CD14-positive monocyte (primary cell): ENCODE results near the gene TMEM178B. TPM values are rescaled to one million over a fixed set of nuclear protein-coding genes. Genes with fewer than 3 reads are reported as not detected.

Source experiments
- DNase-seq, 3 donors: peaks; one replicate each; pipeline ENCODE4 v3.0.0-alpha.2; 2011 to 2022
- H2AFZ ChIP-seq: 2 replicates; pipeline ENCODE4 v1.6.0; 2012; ENCODE audit warnings: mild to moderate bottlenecking, low read depth, low read length, inconsistent platforms; ENCODE audit not compliant: insufficient read depth, poor library complexity, severe bottlenecking
- H3K27ac ChIP-seq, 2 donors: 1 replicate in 1 of 2; 2 replicates in 1 of 2; pipeline ENCODE4 v1.5.1; 2012 to 2013; ENCODE audit warnings: low read length in 2 of 2, control low read depth in 1 of 2, inconsistent platforms in 1 of 2, low read depth in 1 of 2, mild to moderate bottlenecking in 1 of 2
- H3K27me3 ChIP-seq, 2 donors: one replicate each; pipeline versions ENCODE4 v1.6.0 to v1.6.1; 2011 to 2013; ENCODE audit warnings: low read length in 2 of 2; ENCODE audit not compliant: control insufficient read depth in 2 of 2, insufficient read depth in 2 of 2
- H3K36me3 ChIP-seq, 2 donors: replicated peaks in 1 of 2; 1 replicate in 1 of 2; 2 replicates in 1 of 2; pipeline versions ENCODE4 v1.5.1 to v1.6.1; 2012 to 2013; ENCODE audit warnings: low read length in 2 of 2, control low read depth in 1 of 2, inconsistent platforms in 1 of 2, mild to moderate bottlenecking in 1 of 2; ENCODE audit not compliant: insufficient read depth in 2 of 2, control insufficient read depth in 1 of 2
- H3K4me1 ChIP-seq, 2 donors: 1 replicate in 1 of 2; 2 replicates in 1 of 2; pipeline versions ENCODE4 v1.5.1 to v1.6.1; 2012 to 2013; ENCODE audit warnings: low read length in 2 of 2, control low read depth in 1 of 2, inconsistent platforms in 1 of 2, mild to moderate bottlenecking in 1 of 2, moderate library complexity in 1 of 2; ENCODE audit not compliant: insufficient read depth in 2 of 2, control insufficient read depth in 1 of 2
- H3K4me2 ChIP-seq: replicated peaks from 2 replicates; pipeline ENCODE3; 2012; ENCODE audit warnings: low read length, moderate library complexity, mild to moderate bottlenecking; ENCODE audit not compliant: poor library complexity, severe bottlenecking; ENCODE audit errors: extremely low read depth
- H3K4me3 ChIP-seq, 3 experiments: fragments of 200-600 bp in 1 of 3; sonication (generic) in 1 of 3; replicated peaks in 1 of 3; 1 replicate in 2 of 3; 2 replicates in 1 of 3; pipeline ENCODE4 v1.5.1; 2011 to 2013; ENCODE audit warnings: low read length in 3 of 3, mild to moderate bottlenecking in 3 of 3, control low read depth in 2 of 3, low read depth in 2 of 3, inconsistent platforms in 1 of 3, moderate library complexity in 1 of 3
- H3K79me2 ChIP-seq: 2 replicates; pipeline ENCODE4 v1.6.0; 2012; ENCODE audit warnings: mild to moderate bottlenecking, control low read depth, inconsistent platforms, low read length, moderate library complexity; ENCODE audit not compliant: insufficient read depth
- H3K9ac ChIP-seq: 2 replicates; pipeline ENCODE4 v1.6.0; 2017; ENCODE audit warnings: low read length, mild to moderate bottlenecking; ENCODE audit not compliant: insufficient read depth, poor library complexity, severe bottlenecking
- H3K9me3 ChIP-seq, 2 donors: replicated peaks in 1 of 2; 1 replicate in 1 of 2; 2 replicates in 1 of 2; pipeline versions ENCODE4 v1.5.1 to v1.6.1; 2012 to 2013; ENCODE audit warnings: low read length in 2 of 2, control low read depth in 1 of 2; ENCODE audit not compliant: control insufficient read depth in 1 of 2, insufficient read depth in 1 of 2
- H4K20me1 ChIP-seq: 2 replicates; pipeline ENCODE4 v1.6.0; 2012; ENCODE audit warnings: mild to moderate bottlenecking, low read length, control low read depth, moderate library complexity; ENCODE audit not compliant: insufficient read depth
- H3K27ac Mint-ChIP-seq, 7 donors: one replicate each; pipeline ENCODE4 v1.8.0; 2020; ENCODE audit warnings: mild to moderate bottlenecking in 7 of 7, mixed read lengths in 7 of 7, moderate library complexity in 6 of 7, inconsistent platforms in 2 of 7
- H3K27me3 Mint-ChIP-seq, 3 donors: one replicate each; pipeline ENCODE4 v1.8.0; 2021 to 2022; ENCODE audit warnings: low read depth in 3 of 3, mild to moderate bottlenecking in 3 of 3, mixed read lengths in 3 of 3, moderate library complexity in 3 of 3, inconsistent platforms in 1 of 3
- H3K36me3 Mint-ChIP-seq, 2 donors: one replicate each; pipeline ENCODE4 v1.8.0; 2020; ENCODE audit warnings: mixed read lengths in 2 of 2, inconsistent platforms in 1 of 2, mild to moderate bottlenecking in 1 of 2
- H3K4me1 Mint-ChIP-seq: one replicate; pipeline ENCODE4 v1.8.0; 2020; ENCODE audit warnings: mild to moderate bottlenecking, mixed read lengths
- H3K4me3 Mint-ChIP-seq, 2 donors: one replicate each; pipeline ENCODE4 v1.8.0; 2020; ENCODE audit warnings: mild to moderate bottlenecking in 2 of 2, mixed read lengths in 2 of 2, moderate library complexity in 1 of 2
- H3K9me3 Mint-ChIP-seq, 7 donors: one replicate each; pipeline ENCODE4 v1.8.0; 2020 to 2022; ENCODE audit warnings: mixed read lengths in 7 of 7, mild to moderate bottlenecking in 6 of 7, moderate library complexity in 6 of 7, inconsistent platforms in 2 of 7
- WGBS: methylation state at CpG from one replicate; pipeline ENCODE4 v1.1.5; 2013; ENCODE audit warnings: missing lambda C conversion rate; ENCODE audit not compliant: insufficient coverage; 5-methylcytosine and 5-hydroxymethylcytosine counted together
- intact Hi-C, 2 donors: fragments of 100-400 bp; cut with micrococcal nuclease; formaldehyde crosslinking; loops; one replicate each; pipeline versions ENCODE4 v1.15.0 to v1.15.1; 2023
- polyA plus RNA-seq, 3 donors: library from polyadenylated mRNA; depleted of rRNA in 1 of 3; unstranded in 2 of 3; stranded (reverse) in 1 of 3; fragments of 300-500 nt in 2 of 3; fragments of >200 nt in 1 of 3; fragmentation: Illumina TruSeq in 2 of 3; gene quantifications; 1 replicate in 2 of 3; 2 replicates in 1 of 3; pipeline ENCODE4 v1.2.3, GENCODE V29; 2012 to 2021
- TF ChIP-seq, protein P1 (sequence below): fragments of 200-600 bp; IDR thresholded peaks from one replicate; pipeline ENCODE4 v1.8.0; 2022; ENCODE audit warnings: antibody characterized with exemption, mild to moderate bottlenecking

Gene TMEM178B
- polyA plus RNA-seq, 3 donors = not detected

DNA sequence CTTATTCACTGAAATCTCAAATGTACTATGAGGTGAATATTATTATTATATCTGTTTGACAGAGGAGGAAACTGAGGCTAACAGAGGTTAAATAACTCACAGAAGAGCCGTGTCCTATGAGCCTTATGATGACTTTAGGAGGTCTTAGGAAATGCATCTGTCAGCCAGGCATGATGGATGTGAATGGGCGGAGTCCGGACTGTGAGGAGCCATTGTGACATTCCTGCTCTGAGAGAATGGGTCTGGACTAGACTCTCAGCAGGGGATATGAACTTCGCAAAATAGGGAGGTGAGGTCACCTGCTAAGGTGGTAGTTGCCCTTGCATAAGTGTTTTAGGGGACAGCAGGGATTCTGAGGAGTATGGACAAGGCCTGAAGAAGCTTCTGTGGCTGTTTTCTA, 153.6 kb downstream of the TMEM178B start:
- Histone ChIP-seq H3K27me3 (no peaks in the 10 kb centered on the region), H4K20me1 (no peaks in the 10 kb centered on the region), H3K9me3 (no peaks in the 10 kb centered on the region), H3K79me2 (no peaks in the 10 kb centered on the region), H3K4me2 (no peak overlapping the region), H3K4me3 (no peak overlapping the region), H3K36me3 (no peaks in the 10 kb centered on the region), H3K27ac (no peak overlapping the region), H3K4me1 (no peaks in the 10 kb centered on the region), H2AFZ (no peak overlapping the region), H3K9ac (no peak overlapping the region)
- Mint-ChIP-seq H3K4me1 (no peaks in the 10 kb centered on the region), H3K4me3 (no peak overlapping the region), H3K27ac (no peak overlapping the region), H3K9me3 (peaks cover 0 to 2% (median 0%) of the 10 kb centered on the region in 7 donors), H3K36me3 (no peaks in the 10 kb centered on the region), H3K27me3 (peaks cover 2 to 9% (median 3%) of the 10 kb centered on the region in 3 donors)
- intact Hi-C loops = no loop called here
- 87% methylated on average over 4 of the region's 4 CpGs for WGBS
- TF ChIP-seq, protein P1, sequence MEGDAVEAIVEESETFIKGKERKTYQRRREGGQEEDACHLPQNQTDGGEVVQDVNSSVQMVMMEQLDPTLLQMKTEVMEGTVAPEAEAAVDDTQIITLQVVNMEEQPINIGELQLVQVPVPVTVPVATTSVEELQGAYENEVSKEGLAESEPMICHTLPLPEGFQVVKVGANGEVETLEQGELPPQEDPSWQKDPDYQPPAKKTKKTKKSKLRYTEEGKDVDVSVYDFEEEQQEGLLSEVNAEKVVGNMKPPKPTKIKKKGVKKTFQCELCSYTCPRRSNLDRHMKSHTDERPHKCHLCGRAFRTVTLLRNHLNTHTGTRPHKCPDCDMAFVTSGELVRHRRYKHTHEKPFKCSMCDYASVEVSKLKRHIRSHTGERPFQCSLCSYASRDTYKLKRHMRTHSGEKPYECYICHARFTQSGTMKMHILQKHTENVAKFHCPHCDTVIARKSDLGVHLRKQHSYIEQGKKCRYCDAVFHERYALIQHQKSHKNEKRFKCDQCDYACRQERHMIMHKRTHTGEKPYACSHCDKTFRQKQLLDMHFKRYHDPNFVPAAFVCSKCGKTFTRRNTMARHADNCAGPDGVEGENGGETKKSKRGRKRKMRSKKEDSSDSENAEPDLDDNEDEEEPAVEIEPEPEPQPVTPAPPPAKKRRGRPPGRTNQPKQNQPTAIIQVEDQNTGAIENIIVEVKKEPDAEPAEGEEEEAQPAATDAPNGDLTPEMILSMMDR = no peak
- no peak for DNase-seq

DNA sequence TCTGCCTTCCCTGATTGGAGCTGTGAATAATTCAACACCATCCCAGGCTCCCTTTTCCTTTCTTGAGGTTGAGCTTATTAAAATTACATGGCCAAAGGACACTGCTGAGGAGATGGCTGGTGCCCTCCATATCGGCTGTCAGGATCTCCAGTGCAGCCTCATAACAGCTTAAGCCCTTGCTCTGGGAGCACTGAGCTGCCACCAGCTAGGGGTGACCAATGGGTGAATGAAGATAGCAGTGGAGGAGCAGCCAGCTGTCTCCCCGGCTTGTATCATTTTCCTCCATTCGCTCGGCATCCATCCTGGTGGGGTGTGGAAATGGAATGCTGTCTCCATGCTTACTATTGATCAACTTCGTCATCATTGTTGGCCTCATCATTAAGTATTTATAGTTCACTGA, 154.6 kb downstream of the TMEM178B start:
- H2AFZ ChIP-seq = no peak overlapping the region
- H3K9ac ChIP-seq = no peak overlapping the region
- Mint-ChIP-seq H3K4me3 (no peak overlapping the region), H3K4me1 (no peaks in the 10 kb centered on the region), H3K36me3 (no peaks in the 10 kb centered on the region), H3K27ac (no peak overlapping the region), H3K9me3 (peaks cover 0 to 2% (median 0%) of the 10 kb centered on the region in 7 donors), H3K27me3 (peaks cover 3 to 9% (median 5%) of the 10 kb centered on the region in 3 donors)
- peaks cover 0 to 2% of the 10 kb centered on the region in 2 donors for H3K27me3 ChIP-seq
- H3K27ac ChIP-seq = no peak overlapping the region
- TF ChIP-seq, protein P1 = no peak
- H3K79me2 ChIP-seq = no peaks in the 10 kb centered on the region
- intact Hi-C loops = no loop called here
- no peaks in the 10 kb centered on the region for H3K4me1 ChIP-seq
- 80% methylated on average over 1 of the region's 5 CpGs for WGBS
- H3K4me2 ChIP-seq = no peak overlapping the region
- H3K4me3 ChIP-seq = no peak overlapping the region
- DNase-seq = no peak
- no peaks in the 10 kb centered on the region for H3K9me3 ChIP-seq
- no peaks in the 10 kb centered on the region for H4K20me1 ChIP-seq
- no peaks in the 10 kb centered on the region for H3K36me3 ChIP-seq
